H1 (cell line): ENCODE results near the gene TSPEAR. TPM values are rescaled to one million over a fixed set of nuclear protein-coding genes. Genes with fewer than 3 reads are reported as not detected.

Experiments
- CTCF ChIA-PET: fragments of 300-600 bp; sonication (Branson Sonifier 250); formaldehyde crosslinking; loops from one replicate; lab custom pipeline; 2021; ENCODE audit not compliant: partially characterized antibody; lab: Charles Lee
- POLR2A ChIA-PET: fragments of 300-600 bp; sonication (Branson Sonifier 250); formaldehyde crosslinking; loops from one replicate; lab custom pipeline; 2021; ENCODE audit warnings: inconsistent platforms; ENCODE audit not compliant: partially characterized antibody; lab: Charles Lee
- DNase-seq, 2 experiments: peaks; one replicate each; pipeline versions ENCODE4 v3.0.0 to v3.0.0-alpha.2; 2010 to 2022; ENCODE audit warnings: low spot score in 2 of 2, low read depth in 1 of 2, mixed read lengths in 1 of 2
- FAIRE-seq: peaks from 2 replicates; lab custom pipeline; 2011; peaks lifted over from hg19 to GRCh38; lab: Jason Lieb, UNC
- H2AFZ ChIP-seq: 2 replicates; pipeline ENCODE4 v1.8.1; 2012; ENCODE audit warnings: low read length, inconsistent platforms
- H2AK5ac ChIP-seq: 2 replicates; pipeline ENCODE4 v1.6.1; 2013; ENCODE audit warnings: low read depth, low read length
- H2BK120ac ChIP-seq: replicated peaks from 2 replicates; pipeline ENCODE3; 2013; ENCODE audit warnings: low read depth, low read length, inconsistent platforms
- H2BK12ac ChIP-seq: 2 replicates; pipeline ENCODE4 v1.6.1; 2013; ENCODE audit warnings: low read depth, low read length
- H2BK15ac ChIP-seq: 2 replicates; pipeline ENCODE4 v1.6.1; 2013; ENCODE audit warnings: low read length
- H2BK20ac ChIP-seq: 2 replicates; pipeline ENCODE4 v1.6.1; 2013; ENCODE audit warnings: low read length
- H2BK5ac ChIP-seq: 2 replicates; pipeline ENCODE4 v1.6.1; 2013; ENCODE audit warnings: low read depth, low read length
- H3K14ac ChIP-seq: 2 replicates; pipeline ENCODE4 v1.6.1; 2013; ENCODE audit warnings: inconsistent platforms; ENCODE audit not compliant: insufficient read length
- H3K18ac ChIP-seq: 2 replicates; pipeline ENCODE4 v1.6.1; 2013; ENCODE audit warnings: low read length; ENCODE audit errors: extremely low read depth
- H3K23ac ChIP-seq: 2 replicates; pipeline ENCODE4 v1.6.1; 2013; ENCODE audit warnings: inconsistent platforms; ENCODE audit not compliant: insufficient read length
- H3K23me2 ChIP-seq: 2 replicates; pipeline ENCODE4 v1.6.1; 2013; ENCODE audit warnings: low read depth, low read length
- H3K27ac ChIP-seq: 2 replicates; pipeline ENCODE4 v1.6.1; 2011; ENCODE audit warnings: low read depth, low read length, inconsistent platforms
- H3K27me3 ChIP-seq, 4 experiments: replicated peaks in 1 of 4; 1 replicate in 1 of 4; 2 replicates in 3 of 4; pipeline versions ENCODE4 v1.6.1 to v1.8.1; 2011 to 2013; ENCODE audit warnings: low read length in 3 of 4, mild to moderate bottlenecking in 3 of 4, inconsistent platforms in 2 of 4, mixed read lengths in 2 of 4, moderate library complexity in 1 of 4; ENCODE audit not compliant: control insufficient read depth in 3 of 4, insufficient read depth in 3 of 4; ENCODE audit errors: extremely low read depth in 1 of 4
- H3K36me3 ChIP-seq, 4 experiments: 2 replicates each; pipeline versions ENCODE4 v1.6.1 to v1.8.1; 2011 to 2013; ENCODE audit warnings: mild to moderate bottlenecking in 4 of 4, low read length in 3 of 4, moderate library complexity in 2 of 4, control low read depth in 1 of 4, inconsistent platforms in 1 of 4; ENCODE audit not compliant: insufficient read depth in 4 of 4, control insufficient read depth in 2 of 4
- H3K4ac ChIP-seq: replicated peaks from 2 replicates; pipeline ENCODE3; 2013; ENCODE audit warnings: low read length, low read depth, mixed read lengths, inconsistent platforms; ENCODE audit not compliant: insufficient read length
- H3K4me1 ChIP-seq, 4 experiments: replicated peaks in 1 of 4; 1 replicate in 1 of 4; 2 replicates in 3 of 4; pipeline versions ENCODE4 v1.6.1 to v1.8.1; 2011 to 2013; ENCODE audit warnings: low read length in 3 of 4, inconsistent platforms in 2 of 4, mixed read lengths in 1 of 4; ENCODE audit not compliant: insufficient read depth in 4 of 4, control insufficient read depth in 3 of 4
- H3K4me2 ChIP-seq, 2 experiments: 2 replicates each; pipeline versions ENCODE4 v1.6.1 to v1.8.1; 2011 to 2013; ENCODE audit warnings: low read depth in 2 of 2, low read length in 2 of 2, control low read depth in 1 of 2, inconsistent platforms in 1 of 2, mild to moderate bottlenecking in 1 of 2; ENCODE audit not compliant: insufficient read depth in 1 of 2
- H3K4me3 ChIP-seq, 4 experiments: fragments of 200-600, 300-600 bp in 1 of 4; sonication (generic), shearing (Covaris generic), sonication (Bioruptor Twin) in 1 of 4; 2 replicates each; pipeline versions ENCODE4 v1.5.1 to v1.8.1; 2011 to 2016; ENCODE audit warnings: low read length in 4 of 4, low read depth in 3 of 4, control low read depth in 2 of 4, inconsistent platforms in 2 of 4, mild to moderate bottlenecking in 2 of 4, mixed read lengths in 1 of 4, moderate library complexity in 1 of 4; ENCODE audit not compliant: insufficient read depth in 2 of 4; ENCODE audit errors: extremely low read depth in 1 of 4
- H3K56ac ChIP-seq: replicated peaks from 2 replicates; pipeline ENCODE3; 2013; ENCODE audit warnings: low read depth, mild to moderate bottlenecking, mixed read lengths, low read length, inconsistent platforms; ENCODE audit not compliant: insufficient read length
- H3K79me1 ChIP-seq: 2 replicates; pipeline ENCODE4 v1.6.1; 2013; ENCODE audit warnings: low read depth, low read length, control low read depth
- H3K79me2 ChIP-seq, 2 experiments: 2 replicates each; pipeline versions ENCODE4 v1.6.1 to v1.8.1; 2012 to 2013; ENCODE audit warnings: low read length in 2 of 2, mild to moderate bottlenecking in 2 of 2, inconsistent platforms in 1 of 2; ENCODE audit not compliant: insufficient read depth in 2 of 2, control insufficient read depth in 1 of 2
- H3K9ac ChIP-seq, 4 experiments: replicated peaks in 1 of 4; 1 replicate in 1 of 4; 2 replicates in 3 of 4; pipeline versions ENCODE4 v1.6.1 to v1.8.1; 2011 to 2013; ENCODE audit warnings: low read depth in 3 of 4, low read length in 3 of 4, control low read depth in 2 of 4, mild to moderate bottlenecking in 2 of 4, moderate library complexity in 2 of 4, inconsistent platforms in 1 of 4; ENCODE audit errors: extremely low read depth in 1 of 4
- H3K9me3 ChIP-seq, 2 experiments: 2 replicates each; pipeline versions ENCODE4 v1.6.1 to v1.8.1; 2012 to 2013; ENCODE audit warnings: mild to moderate bottlenecking in 2 of 2, moderate library complexity in 2 of 2, control low read depth in 1 of 2, inconsistent platforms in 1 of 2, low read depth in 1 of 2, low read length in 1 of 2, mixed read lengths in 1 of 2; ENCODE audit not compliant: insufficient read depth in 2 of 2
- H4K20me1 ChIP-seq, 2 experiments: replicated peaks in 1 of 2; 2 replicates each; pipeline versions ENCODE3 to v1.8.1; 2011 to 2013; ENCODE audit warnings: inconsistent platforms in 2 of 2, low read length in 2 of 2, mild to moderate bottlenecking in 1 of 2; ENCODE audit not compliant: insufficient read depth in 2 of 2, control insufficient read depth in 1 of 2
- H4K5ac ChIP-seq: 2 replicates; pipeline ENCODE4 v1.6.1; 2013; ENCODE audit warnings: low read length, low read depth, mixed read lengths, inconsistent platforms; ENCODE audit not compliant: insufficient read length
- H4K8ac ChIP-seq: 2 replicates; pipeline ENCODE4 v1.8.0; 2013; ENCODE audit warnings: mild to moderate bottlenecking, moderate library complexity, low read length, inconsistent platforms; ENCODE audit not compliant: insufficient read depth; ENCODE audit errors: extremely low read depth
- H4K91ac ChIP-seq: replicated peaks from 2 replicates; pipeline ENCODE3; 2013; ENCODE audit warnings: low read length, mixed read lengths, inconsistent platforms; ENCODE audit not compliant: insufficient read length
- ATF3 ChIP-seq: IDR thresholded peaks from 2 replicates; pipeline ENCODE4 v1.6.1; 2011; ENCODE audit warnings: low read depth, mild to moderate bottlenecking, low read length; ENCODE audit not compliant: insufficient read depth
- CBX8 ChIP-seq: fragments of 300-800, 300-1000 bp; sonication (generic); IDR thresholded peaks from 2 replicates; pipeline ENCODE4 v1.7.1; 2016; ENCODE audit warnings: low read depth, low read length, borderline replicate concordance
- EGR1 ChIP-seq: IDR thresholded peaks from 2 replicates; pipeline ENCODE4 v1.6.1; 2011; ENCODE audit warnings: low read depth, low read length, borderline replicate concordance
- EZH2 ChIP-seq: fragments of 200-600 bp; sonication (generic); IDR thresholded peaks from 2 replicates; pipeline ENCODE4 v1.7.1; 2012; ENCODE audit warnings: low read depth, mild to moderate bottlenecking, moderate library complexity, low read length, inconsistent platforms; ENCODE audit not compliant: severe bottlenecking
- HDAC2 ChIP-seq, 2 experiments: fragments of 300-600 bp in 1 of 2; sonication (generic) in 1 of 2; IDR thresholded peaks; 2 replicates each; pipeline ENCODE4 v1.6.1; 2011 to 2012; ENCODE audit warnings: low read depth in 2 of 2, low read length in 2 of 2, mild to moderate bottlenecking in 2 of 2, moderate library complexity in 2 of 2, borderline replicate concordance in 1 of 2, inconsistent platforms in 1 of 2
- KDM1A ChIP-seq: fragments of 200-600, 300-600 bp; sonication (generic); IDR thresholded peaks from 2 replicates; pipeline ENCODE4 v1.7.1; 2016; ENCODE audit warnings: mild to moderate bottlenecking, low read length, borderline replicate concordance
- KDM4A ChIP-seq: IDR thresholded peaks from one replicate; pipeline ENCODE4 v1.7.1; 2012; ENCODE audit warnings: low read depth, mild to moderate bottlenecking, moderate library complexity, low read length, inconsistent platforms; ENCODE audit not compliant: severe bottlenecking
- PHF8 ChIP-seq: fragments of 200-600 bp; sonication (generic); conservative IDR thresholded peaks from 2 replicates; pipeline ENCODE4 v1.7.1; 2012; ENCODE audit warnings: low read depth, mild to moderate bottlenecking, inconsistent platforms, low read length, moderate library complexity
- SUZ12 ChIP-seq: fragments of 200-600 bp; sonication (generic); IDR thresholded peaks from 2 replicates; pipeline ENCODE4 v1.6.1; 2012; ENCODE audit warnings: mild to moderate bottlenecking, inconsistent platforms, low read length, moderate library complexity, mixed read lengths
- YY1 ChIP-seq: IDR thresholded peaks from 2 replicates; pipeline ENCODE4 v1.6.1; 2011; ENCODE audit warnings: low read depth, mild to moderate bottlenecking, low read length
- WGBS, 2 experiments: shearing (Covaris generic) in 1 of 2; methylation state at CpG; one replicate each; pipeline versions ENCODE4 v1.1.6 to v1.1.7; 2013 to 2015; ENCODE audit warnings: low lambda C conversion rate in 2 of 2, mixed read lengths in 2 of 2, inconsistent platforms in 1 of 2, low coverage in 1 of 2, missing lambda C conversion rate in 1 of 2; ENCODE audit not compliant: insufficient replicate concordance in 2 of 2, insufficient coverage in 1 of 2, insufficient read length in 1 of 2; ENCODE audit errors: extremely low coverage in 1 of 2, missing lambda C conversion rate in 1 of 2; 5-methylcytosine and 5-hydroxymethylcytosine counted together
- polyA plus RNA-seq, 7 experiments: library from polyadenylated mRNA; depleted of rRNA in 3 of 7; stranded (reverse) in 5 of 7; unstranded in 2 of 7; fragments of >200 nt in 5 of 7; fragments of 200-250 nt in 2 of 7; gene quantifications; 1 replicate in 5 of 7; 2 replicates in 1 of 7; 4 replicates in 1 of 7; pipeline versions ENCODE4 v1.2.1 to v1.2.3, GENCODE V29; 2011 to 2013; ENCODE audit warnings: missing spikeins in 2 of 7, mixed read lengths in 2 of 7
- total RNA-seq: library from RNA; stranded (reverse); fragmentation: NEBNext Ultra II Directional; extraction: Animal tissue kit (Norgen Biotek cat#: 25700); gene quantifications from 2 replicates; pipeline ENCODE4 v1.2.1, GENCODE V29; 2021

The TSPEAR gene
- total and polyA plus RNA-seq, 2 of the 8 experiments (the other 6 are each of a cell fraction or from before 2014, with no cell fraction given) = 0.58 to 0.89 TPM

GRCh38 chr21:44515359-44516165 lies 195.8 kb downstream of the TSPEAR start:
- Histone ChIP-seq H2AFZ (no peak overlapping the region), H3K9ac (no peak overlapping the region), H3K23me2 (peaks cover 2% of the 10 kb centered on the region; the same call in 1 of the 2 replicates), H2BK20ac (no peak overlapping the region), H3K36me3 (peaks cover 0 to 5% (median 2%) of the 10 kb centered on the region in 4 experiments; a peak in 3 of 8 replicates), H4K5ac (no peak overlapping the region), H3K27me3 (no peaks in the 10 kb centered on the region), H3K27ac (no peak overlapping the region), H3K4me2 (no peak overlapping the region), H4K8ac (no peak overlapping the region), H2BK120ac (no peak overlapping the region), H3K14ac (no peak overlapping the region), H3K4ac (no peak overlapping the region), H2BK12ac (no peak overlapping the region), H2BK5ac (no peak overlapping the region), H3K23ac (no peak overlapping the region), H2AK5ac (no peak overlapping the region), H4K20me1 (peaks cover 3 to 5% of the 10 kb centered on the region in 2 experiments), H3K4me1 (peaks cover 0 to 3% (median 0%) of the 10 kb centered on the region in 4 experiments; a peak in 1 of 7 replicates), H4K91ac (no peak overlapping the region), H2BK15ac (no peak overlapping the region), H3K79me1 (no peaks in the 10 kb centered on the region), H3K18ac (no peak overlapping the region), H3K9me3 (no peaks in the 10 kb centered on the region; a peak in 2 of 4 replicates), H3K4me3 (no peak overlapping the region), H3K56ac (no peak overlapping the region), H3K79me2 (no peaks in the 10 kb centered on the region)
- FAIRE-seq (no peak), DNase-seq (no peak)
- ChIA-PET POLR2A (interaction anchor here (0.7 to 2.7 kb wide), 10 partner anchors 9 to 293 kb away, joined by 3 to 9 read pairs (median 3); no protein-coding TSS in a partner anchor), CTCF (interaction anchor here (0.6 to 1.3 kb wide), 7 partner anchors 32 to 841 kb away, joined by 3 to 4 read pairs (median 3); no protein-coding TSS in a partner anchor)
- 91% methylated on average over 32 of the region's 32 CpGs; no CpG with 5 or more reads in 1 of the 2 experiments for WGBS, 2 experiments
- no peak for TF ChIP-seq EGR1
- TF ChIP-seq ATF3 = no peak
- TF ChIP-seq CBX8 = no peak
- no peak for TF ChIP-seq HDAC2 (IDR thresholded peaks at IDR 0.05; ENCODE audit: borderline replicate concordance in 1 of 2, low read depth in 2 of 2, low read length in 2 of 2)
- TF ChIP-seq EZH2 = no peak
- TF ChIP-seq YY1 = no peak
- TF ChIP-seq KDM4A = no peak
- TF ChIP-seq SUZ12 = no peak
- no peak for TF ChIP-seq PHF8
- TF ChIP-seq KDM1A = no peak
